ENCODE results near the gene KLHDC7B. TPM values are rescaled to one million over a fixed set of nuclear protein-coding genes. Genes with fewer than 3 reads are reported as not detected.

Gene KLHDC7B
- total and polyA plus RNA-seq, 2 of the 13 experiments (the other 11 are each of a cell fraction or from before 2014, with no cell fraction given), result 0.11 TPM; not detected in 1

DNA sequence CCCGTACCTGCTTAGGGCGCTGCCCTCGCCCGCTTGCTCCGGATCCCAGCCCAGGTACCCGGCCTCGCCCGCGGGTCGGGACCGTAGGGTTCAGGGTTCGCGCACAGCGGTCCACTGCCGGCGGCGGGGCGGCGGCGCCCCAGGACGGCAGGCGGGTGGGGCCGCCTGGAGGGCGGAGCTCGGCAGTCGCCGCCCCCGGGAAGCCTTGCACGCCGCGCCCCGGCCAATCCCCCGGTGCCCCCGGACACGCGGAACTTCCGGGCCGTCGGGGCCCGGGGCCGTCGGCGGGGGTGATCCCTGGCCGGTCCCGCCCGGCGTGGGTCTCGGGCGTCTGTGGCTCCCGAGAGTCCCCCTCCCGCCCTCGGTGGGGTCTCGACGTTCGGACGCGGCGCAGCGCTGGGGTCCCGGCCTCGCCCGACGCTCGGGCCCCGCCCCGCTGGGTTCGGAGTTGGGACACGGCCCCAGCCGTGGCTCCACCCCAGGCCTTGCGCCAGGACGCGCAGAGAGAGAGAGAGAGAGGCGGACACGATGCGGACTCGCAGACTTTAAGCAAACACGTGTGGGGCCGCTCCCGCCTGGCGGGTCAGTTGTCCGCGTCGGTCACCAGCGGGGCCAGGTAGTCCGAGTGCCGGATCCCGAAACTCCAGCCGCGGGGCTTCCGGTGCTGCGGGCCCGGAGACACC, 15.7 kb upstream of the KLHDC7B start, which contains the start of gene TYMP (continued):
- TF ChIP-seq, protein P1, sequence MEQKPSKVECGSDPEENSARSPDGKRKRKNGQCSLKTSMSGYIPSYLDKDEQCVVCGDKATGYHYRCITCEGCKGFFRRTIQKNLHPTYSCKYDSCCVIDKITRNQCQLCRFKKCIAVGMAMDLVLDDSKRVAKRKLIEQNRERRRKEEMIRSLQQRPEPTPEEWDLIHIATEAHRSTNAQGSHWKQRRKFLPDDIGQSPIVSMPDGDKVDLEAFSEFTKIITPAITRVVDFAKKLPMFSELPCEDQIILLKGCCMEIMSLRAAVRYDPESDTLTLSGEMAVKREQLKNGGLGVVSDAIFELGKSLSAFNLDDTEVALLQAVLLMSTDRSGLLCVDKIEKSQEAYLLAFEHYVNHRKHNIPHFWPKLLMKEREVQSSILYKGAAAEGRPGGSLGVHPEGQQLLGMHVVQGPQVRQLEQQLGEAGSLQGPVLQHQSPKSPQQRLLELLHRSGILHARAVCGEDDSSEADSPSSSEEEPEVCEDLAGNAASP (CRISPR knock-in tag; IDR thresholded peaks at IDR 0.05; ENCODE audit: borderline replicate concordance), result 0 out of 2 replicates have a peak, but pooled peaks have one; percentile 47
- TF ChIP-seq NR1H2 (CRISPR knock-in tag; IDR thresholded peaks at IDR 0.05; ENCODE audit: borderline replicate concordance, low read depth), result 0 out of 2 replicates have a peak, but pooled peaks have one; percentile 10
- TF ChIP-seq, protein P2, sequence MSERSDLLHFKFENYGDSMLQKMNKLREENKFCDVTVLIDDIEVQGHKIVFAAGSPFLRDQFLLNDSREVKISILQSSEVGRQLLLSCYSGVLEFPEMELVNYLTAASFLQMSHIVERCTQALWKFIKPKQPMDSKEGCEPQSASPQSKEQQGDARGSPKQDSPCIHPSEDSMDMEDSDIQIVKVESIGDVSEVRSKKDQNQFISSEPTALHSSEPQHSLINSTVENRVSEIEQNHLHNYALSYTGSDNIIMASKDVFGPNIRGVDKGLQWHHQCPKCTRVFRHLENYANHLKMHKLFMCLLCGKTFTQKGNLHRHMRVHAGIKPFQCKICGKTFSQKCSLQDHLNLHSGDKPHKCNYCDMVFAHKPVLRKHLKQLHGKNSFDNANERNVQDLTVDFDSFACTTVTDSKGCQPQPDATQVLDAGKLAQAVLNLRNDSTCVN (CRISPR knock-in tag; IDR thresholded peaks at IDR 0.05; ENCODE audit: borderline replicate concordance), result no peak
- TF ChIP-seq CC2D1A (CRISPR knock-in tag; IDR thresholded peaks at IDR 0.05), result no peak
- TF ChIP-seq, protein P3, sequence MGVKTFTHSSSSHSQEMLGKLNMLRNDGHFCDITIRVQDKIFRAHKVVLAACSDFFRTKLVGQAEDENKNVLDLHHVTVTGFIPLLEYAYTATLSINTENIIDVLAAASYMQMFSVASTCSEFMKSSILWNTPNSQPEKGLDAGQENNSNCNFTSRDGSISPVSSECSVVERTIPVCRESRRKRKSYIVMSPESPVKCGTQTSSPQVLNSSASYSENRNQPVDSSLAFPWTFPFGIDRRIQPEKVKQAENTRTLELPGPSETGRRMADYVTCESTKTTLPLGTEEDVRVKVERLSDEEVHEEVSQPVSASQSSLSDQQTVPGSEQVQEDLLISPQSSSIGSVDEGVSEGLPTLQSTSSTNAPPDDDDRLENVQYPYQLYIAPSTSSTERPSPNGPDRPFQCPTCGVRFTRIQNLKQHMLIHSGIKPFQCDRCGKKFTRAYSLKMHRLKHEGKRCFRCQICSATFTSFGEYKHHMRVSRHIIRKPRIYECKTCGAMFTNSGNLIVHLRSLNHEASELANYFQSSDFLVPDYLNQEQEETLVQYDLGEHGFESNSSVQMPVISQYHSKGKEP (CRISPR knock-in tag; IDR thresholded peaks at IDR 0.05), result no peak
- no peak for TF ChIP-seq ZNF501 (CRISPR knock-in tag; IDR thresholded peaks at IDR 0.05)
- no peak for TF ChIP-seq ZNF496 (CRISPR knock-in tag; IDR thresholded peaks at IDR 0.05; ENCODE audit: insufficient replicate concordance)
- no peak; the same call in 1 of the 2 replicates for TF ChIP-seq HOXA9 (CRISPR knock-in tag; IDR thresholded peaks at IDR 0.05; ENCODE audit: borderline replicate concordance)
- TF ChIP-seq SSRP1 (CRISPR knock-in tag; IDR thresholded peaks at IDR 0.05), result no peak
- TF ChIP-seq ZNF30 (CRISPR knock-in tag; IDR thresholded peaks at IDR 0.05), result no peak
- no peak for TF ChIP-seq DNMT3B (CRISPR knock-in tag; conservative IDR thresholded peaks at IDR 0.05)
- no peak for TF ChIP-seq SYNCRIP (IDR thresholded peaks at IDR 0.05; ENCODE audit: insufficient read depth, low read depth, low read length)
- TF ChIP-seq GATAD1 (CRISPR knock-in tag; IDR thresholded peaks at IDR 0.05), result no peak; the same call in 1 of the 2 replicates
- TF ChIP-seq, protein P4, sequence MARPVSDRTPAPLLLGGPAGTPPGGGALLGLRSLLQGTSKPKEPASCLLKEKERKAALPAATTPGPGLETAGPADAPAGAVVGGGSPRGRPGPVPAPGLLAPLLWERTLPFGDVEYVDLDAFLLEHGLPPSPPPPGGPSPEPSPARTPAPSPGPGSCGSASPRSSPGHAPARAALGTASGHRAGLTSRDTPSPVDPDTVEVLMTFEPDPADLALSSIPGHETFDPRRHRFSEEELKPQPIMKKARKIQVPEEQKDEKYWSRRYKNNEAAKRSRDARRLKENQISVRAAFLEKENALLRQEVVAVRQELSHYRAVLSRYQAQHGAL (CRISPR knock-in tag; IDR thresholded peaks at IDR 0.05; ENCODE audit: not compliant biosample characterization), result no peak
- TF ChIP-seq ZNF160 (CRISPR knock-in tag; IDR thresholded peaks at IDR 0.05), result peak; percentile 85
- TF ChIP-seq ZNF547 (CRISPR knock-in tag; IDR thresholded peaks at IDR 0.05), result no peak; the same call in 1 of the 2 replicates
- TF ChIP-seq, protein P5, sequence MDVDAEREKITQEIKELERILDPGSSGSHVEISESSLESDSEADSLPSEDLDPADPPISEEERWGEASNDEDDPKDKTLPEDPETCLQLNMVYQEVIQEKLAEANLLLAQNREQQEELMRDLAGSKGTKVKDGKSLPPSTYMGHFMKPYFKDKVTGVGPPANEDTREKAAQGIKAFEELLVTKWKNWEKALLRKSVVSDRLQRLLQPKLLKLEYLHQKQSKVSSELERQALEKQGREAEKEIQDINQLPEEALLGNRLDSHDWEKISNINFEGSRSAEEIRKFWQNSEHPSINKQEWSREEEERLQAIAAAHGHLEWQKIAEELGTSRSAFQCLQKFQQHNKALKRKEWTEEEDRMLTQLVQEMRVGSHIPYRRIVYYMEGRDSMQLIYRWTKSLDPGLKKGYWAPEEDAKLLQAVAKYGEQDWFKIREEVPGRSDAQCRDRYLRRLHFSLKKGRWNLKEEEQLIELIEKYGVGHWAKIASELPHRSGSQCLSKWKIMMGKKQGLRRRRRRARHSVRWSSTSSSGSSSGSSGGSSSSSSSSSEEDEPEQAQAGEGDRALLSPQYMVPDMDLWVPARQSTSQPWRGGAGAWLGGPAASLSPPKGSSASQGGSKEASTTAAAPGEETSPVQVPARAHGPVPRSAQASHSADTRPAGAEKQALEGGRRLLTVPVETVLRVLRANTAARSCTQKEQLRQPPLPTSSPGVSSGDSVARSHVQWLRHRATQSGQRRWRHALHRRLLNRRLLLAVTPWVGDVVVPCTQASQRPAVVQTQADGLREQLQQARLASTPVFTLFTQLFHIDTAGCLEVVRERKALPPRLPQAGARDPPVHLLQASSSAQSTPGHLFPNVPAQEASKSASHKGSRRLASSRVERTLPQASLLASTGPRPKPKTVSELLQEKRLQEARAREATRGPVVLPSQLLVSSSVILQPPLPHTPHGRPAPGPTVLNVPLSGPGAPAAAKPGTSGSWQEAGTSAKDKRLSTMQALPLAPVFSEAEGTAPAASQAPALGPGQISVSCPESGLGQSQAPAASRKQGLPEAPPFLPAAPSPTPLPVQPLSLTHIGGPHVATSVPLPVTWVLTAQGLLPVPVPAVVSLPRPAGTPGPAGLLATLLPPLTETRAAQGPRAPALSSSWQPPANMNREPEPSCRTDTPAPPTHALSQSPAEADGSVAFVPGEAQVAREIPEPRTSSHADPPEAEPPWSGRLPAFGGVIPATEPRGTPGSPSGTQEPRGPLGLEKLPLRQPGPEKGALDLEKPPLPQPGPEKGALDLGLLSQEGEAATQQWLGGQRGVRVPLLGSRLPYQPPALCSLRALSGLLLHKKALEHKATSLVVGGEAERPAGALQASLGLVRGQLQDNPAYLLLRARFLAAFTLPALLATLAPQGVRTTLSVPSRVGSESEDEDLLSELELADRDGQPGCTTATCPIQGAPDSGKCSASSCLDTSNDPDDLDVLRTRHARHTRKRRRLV (CRISPR knock-in tag; IDR thresholded peaks at IDR 0.05), result no peak; the same call in 1 of the 2 replicates
- TF ChIP-seq TBX3 (IDR thresholded peaks at IDR 0.05; ENCODE audit: borderline replicate concordance), result no peak
